Measurements from ENCODE around the gene PDGFD.

DNA sequence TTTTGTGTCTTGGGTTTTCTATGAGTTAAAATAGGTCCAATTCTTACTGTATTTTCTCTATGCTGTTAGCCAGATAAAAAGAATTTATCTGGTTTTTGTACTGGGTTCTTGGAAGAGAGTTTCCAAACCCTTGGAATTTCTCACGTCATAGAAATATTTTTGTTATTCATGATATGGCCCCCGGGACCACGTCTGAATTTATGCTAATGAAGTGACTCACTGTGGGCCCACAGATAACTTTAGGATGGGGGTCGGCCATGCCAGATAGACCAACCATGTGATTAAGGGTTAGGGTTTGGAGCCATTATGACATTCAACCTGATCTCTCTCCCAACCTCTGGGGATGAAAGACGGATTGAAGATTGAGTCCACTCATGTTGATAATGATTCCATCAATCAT, 163.1 kb downstream of the PDGFD start:
- no peak for TF ChIP-seq POLR2A (IDR thresholded peaks at IDR 0.05)
- TF ChIP-seq, protein P1, sequence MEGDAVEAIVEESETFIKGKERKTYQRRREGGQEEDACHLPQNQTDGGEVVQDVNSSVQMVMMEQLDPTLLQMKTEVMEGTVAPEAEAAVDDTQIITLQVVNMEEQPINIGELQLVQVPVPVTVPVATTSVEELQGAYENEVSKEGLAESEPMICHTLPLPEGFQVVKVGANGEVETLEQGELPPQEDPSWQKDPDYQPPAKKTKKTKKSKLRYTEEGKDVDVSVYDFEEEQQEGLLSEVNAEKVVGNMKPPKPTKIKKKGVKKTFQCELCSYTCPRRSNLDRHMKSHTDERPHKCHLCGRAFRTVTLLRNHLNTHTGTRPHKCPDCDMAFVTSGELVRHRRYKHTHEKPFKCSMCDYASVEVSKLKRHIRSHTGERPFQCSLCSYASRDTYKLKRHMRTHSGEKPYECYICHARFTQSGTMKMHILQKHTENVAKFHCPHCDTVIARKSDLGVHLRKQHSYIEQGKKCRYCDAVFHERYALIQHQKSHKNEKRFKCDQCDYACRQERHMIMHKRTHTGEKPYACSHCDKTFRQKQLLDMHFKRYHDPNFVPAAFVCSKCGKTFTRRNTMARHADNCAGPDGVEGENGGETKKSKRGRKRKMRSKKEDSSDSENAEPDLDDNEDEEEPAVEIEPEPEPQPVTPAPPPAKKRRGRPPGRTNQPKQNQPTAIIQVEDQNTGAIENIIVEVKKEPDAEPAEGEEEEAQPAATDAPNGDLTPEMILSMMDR (IDR thresholded peaks at IDR 0.05): no peak

Data from tibial nerve (tissue), 3 donors.